Gastrocnemius medialis (tissue), 4 donors: Measurements from ENCODE around the gene XYLT1.

Source experiments
- POLR2A ChIP-seq, 2 donors: fragments of 450-650 bp; IDR thresholded peaks; one replicate each; pipeline ENCODE4 v1.6.1; 2017; ENCODE audit warnings: antibody characterized with exemption in 2 of 2, mild to moderate bottlenecking in 2 of 2, moderate library complexity in 2 of 2
- TF ChIP-seq, protein P1 (sequence below), 5 experiments: fragments of 450-650 bp in 3 of 5; fragments of 200-600 bp in 2 of 5; sonication (generic) in 2 of 5; IDR thresholded peaks in 4 of 5; conservative IDR thresholded peaks in 1 of 5; 1 replicate in 4 of 5; 2 replicates in 1 of 5; pipeline ENCODE4 v1.5.1; 2016 to 2019; ENCODE audit warnings: antibody characterized with exemption in 5 of 5, mild to moderate bottlenecking in 3 of 5, moderate library complexity in 3 of 5

DNA sequence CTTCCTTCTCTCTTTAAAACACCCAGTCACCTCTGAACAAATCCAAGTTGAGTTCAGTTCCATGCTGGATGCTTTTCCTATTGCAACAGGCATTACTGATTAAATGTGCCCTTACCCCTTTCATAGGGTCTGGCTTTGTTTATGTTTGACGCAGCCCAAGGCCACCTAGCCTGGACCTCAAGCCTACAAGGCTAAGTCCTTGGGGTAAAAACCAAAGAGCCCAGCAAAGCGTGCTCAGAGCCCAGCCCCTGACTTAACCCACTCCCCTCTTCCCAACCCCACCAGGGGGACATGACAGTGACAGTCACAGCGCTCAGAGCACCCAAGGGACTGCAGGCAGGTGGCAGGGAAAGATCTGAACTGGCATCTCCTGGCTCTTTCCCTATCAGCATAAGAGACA lies 200.6 kb downstream of the XYLT1 start:
- no peak for TF ChIP-seq POLR2A (IDR thresholded peaks at IDR 0.05)
- TF ChIP-seq, protein P1, sequence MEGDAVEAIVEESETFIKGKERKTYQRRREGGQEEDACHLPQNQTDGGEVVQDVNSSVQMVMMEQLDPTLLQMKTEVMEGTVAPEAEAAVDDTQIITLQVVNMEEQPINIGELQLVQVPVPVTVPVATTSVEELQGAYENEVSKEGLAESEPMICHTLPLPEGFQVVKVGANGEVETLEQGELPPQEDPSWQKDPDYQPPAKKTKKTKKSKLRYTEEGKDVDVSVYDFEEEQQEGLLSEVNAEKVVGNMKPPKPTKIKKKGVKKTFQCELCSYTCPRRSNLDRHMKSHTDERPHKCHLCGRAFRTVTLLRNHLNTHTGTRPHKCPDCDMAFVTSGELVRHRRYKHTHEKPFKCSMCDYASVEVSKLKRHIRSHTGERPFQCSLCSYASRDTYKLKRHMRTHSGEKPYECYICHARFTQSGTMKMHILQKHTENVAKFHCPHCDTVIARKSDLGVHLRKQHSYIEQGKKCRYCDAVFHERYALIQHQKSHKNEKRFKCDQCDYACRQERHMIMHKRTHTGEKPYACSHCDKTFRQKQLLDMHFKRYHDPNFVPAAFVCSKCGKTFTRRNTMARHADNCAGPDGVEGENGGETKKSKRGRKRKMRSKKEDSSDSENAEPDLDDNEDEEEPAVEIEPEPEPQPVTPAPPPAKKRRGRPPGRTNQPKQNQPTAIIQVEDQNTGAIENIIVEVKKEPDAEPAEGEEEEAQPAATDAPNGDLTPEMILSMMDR (IDR thresholded peaks at IDR 0.05 in 4 of 5, conservative IDR thresholded peaks at IDR 0.05 in 1 of 5) = no peak
